SH-SY5Y (cell line): Measurements from ENCODE around the gene CHAC2.

Source experiments
- GATA2 ChIP-seq: IDR thresholded peaks from 2 replicates; pipeline ENCODE4 v1.6.1; 2011; ENCODE audit warnings: mild to moderate bottlenecking, low read depth, low read length
- GATA3 ChIP-seq: IDR thresholded peaks from 2 replicates; pipeline ENCODE4 v1.6.1; 2011; ENCODE audit warnings: low read depth, mild to moderate bottlenecking, low read length, moderate library complexity

Gene CHAC2

DNA sequence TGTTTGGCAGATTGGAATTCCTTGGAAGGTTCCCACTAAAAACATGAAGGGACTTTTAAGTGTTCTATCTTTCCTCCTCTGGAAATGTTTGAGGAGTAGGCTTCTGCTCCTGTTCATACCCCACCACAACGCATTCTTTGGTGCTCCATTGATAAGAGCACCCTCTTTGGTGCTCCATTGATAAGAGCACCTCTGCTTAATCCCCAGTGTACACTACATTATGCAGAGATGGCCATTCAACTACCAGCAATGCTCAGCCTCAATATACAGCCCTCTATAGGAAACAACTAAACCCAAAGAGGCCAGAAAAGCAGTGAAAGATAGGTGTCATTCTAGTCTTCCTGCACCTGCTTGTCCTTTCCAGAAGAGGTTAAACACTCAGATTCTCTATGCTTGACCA is 1.8 kb upstream of the CHAC2 start:
- TF ChIP-seq GATA2 = no peak
- TF ChIP-seq GATA3 = no peak

DNA sequence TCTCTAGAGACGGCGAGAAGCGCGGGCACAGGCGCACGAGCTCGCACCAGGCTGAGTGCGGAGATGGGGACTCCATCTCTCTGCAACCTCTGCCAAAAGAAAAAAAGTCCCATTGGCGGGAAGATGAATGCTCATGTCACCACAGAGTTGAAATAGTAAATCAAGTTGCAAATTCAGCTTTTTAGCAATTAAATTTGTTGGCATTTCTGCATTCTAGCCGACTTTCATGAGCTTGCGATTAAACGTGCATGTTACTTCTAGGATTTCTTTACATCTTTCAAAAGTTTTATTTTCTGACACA is 588 bp downstream of the CHAC2 start:
- TF ChIP-seq GATA3 = no peak
- no peak for TF ChIP-seq GATA2

DNA sequence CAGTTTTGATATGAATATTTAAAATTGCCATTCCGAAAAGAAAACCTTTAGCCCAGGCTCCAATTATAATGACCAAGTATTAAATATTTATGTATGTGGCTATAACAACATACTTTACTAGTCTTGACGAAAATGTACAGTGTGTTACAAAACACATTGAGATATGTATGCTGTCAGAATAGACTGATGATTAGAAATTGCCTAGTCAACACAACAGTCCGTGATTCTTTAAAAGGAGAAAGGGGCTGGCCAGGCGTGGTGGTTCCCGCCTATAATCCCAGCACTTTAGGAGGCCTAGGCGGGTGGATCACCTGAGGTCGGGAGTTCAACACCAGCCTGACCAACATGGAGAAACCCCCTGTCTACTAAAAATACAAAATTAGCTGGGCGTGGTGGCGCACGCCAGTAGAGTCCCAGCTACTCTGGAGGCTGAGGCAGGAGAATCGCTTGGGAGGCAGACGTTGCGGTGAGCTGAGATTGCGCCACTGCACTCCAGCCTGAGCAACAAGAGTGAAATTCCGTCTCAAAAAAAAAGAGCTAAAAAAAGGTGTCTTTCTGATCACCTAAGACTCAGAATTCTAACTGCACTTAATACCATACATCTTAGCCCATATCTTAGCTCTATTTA is 1.8 kb downstream of the CHAC2 start:
- TF ChIP-seq GATA2 = no peak
- no peak for TF ChIP-seq GATA3

DNA sequence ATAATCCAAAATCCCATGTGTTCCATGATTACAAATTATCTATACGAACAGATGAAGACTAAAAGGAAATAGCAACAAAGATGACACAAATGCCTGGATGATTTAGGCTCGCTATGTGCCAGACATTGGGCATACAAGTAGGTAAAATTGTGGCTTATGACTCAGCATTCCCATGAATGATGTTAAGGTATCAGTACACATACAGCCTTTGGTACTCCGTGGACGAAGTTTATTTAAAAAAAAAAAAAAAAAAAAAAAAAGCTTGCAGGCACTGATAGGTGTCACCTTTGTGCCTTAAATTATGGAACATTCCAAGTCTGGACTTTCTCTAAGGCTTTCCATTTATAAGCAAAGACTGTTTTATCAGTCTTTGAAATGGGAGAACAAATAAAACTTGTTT is 2.7 kb downstream of the CHAC2 start:
- TF ChIP-seq GATA2 (no peak), GATA3 (no peak)

- TF ChIP-seq GATA2 = no peak
- TF ChIP-seq GATA3 = no peak
Measured at GRCh38 chr2:53777134-53777533, 9.5 kb downstream of the CHAC2 start.

- TF ChIP-seq GATA3 (no peak), GATA2 (no peak)
Measured at GRCh38 chr2:53778536-53779162, 11.0 kb downstream of the CHAC2 start.

DNA sequence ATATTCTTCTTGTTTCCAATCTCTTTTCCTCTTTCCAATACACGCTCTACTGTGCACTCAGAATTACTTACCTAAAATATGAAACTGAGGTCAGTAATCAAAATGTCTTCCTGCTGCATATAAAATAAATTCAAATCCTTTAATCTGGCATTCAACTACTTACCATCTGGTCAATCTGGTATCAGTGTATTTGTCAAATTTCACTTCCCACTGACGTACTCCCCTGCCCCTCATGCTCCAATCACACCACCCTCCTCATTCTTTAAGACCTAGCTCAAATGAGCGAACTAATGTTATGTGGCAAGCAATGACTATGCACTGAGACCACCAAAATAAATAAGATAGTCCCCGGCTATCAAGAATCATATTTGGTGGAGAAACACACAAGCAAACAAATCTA is 12.5 kb downstream of the CHAC2 start:
- TF ChIP-seq GATA3 = no peak
- TF ChIP-seq GATA2 = no peak

- no peak for TF ChIP-seq GATA2
- no peak for TF ChIP-seq GATA3
Measured at GRCh38 chr2:53782676-53783075, 15.1 kb downstream of the CHAC2 start.

DNA sequence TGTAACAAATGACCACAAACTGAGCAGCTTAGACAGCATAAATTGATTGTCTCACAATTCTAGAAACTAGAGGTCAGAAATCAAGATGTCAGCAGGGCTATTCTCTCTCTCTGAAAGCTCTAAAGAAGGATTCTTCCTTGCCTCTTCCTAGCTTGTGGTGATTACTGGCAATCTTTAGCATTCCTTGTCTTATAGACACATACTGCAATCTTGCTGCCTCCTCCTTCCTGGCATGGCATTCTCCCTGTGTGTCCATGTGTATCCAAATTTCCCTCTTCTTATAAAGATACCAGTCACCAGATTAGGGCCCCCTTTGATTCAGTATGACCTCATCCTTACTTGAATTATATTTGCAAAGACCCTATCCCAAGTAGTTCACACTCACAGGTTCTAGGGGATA is 16.8 kb downstream of the CHAC2 start:
- TF ChIP-seq GATA3 = no peak

- TF ChIP-seq GATA3 = no peak
- TF ChIP-seq GATA2 = no peak
Measured at GRCh38 chr2:53785366-53785765, 17.8 kb downstream of the CHAC2 start.

- TF ChIP-seq GATA3 = no peak
- no peak for TF ChIP-seq GATA2
Measured at GRCh38 chr2:53786352-53786704, 18.7 kb downstream of the CHAC2 start.

DNA sequence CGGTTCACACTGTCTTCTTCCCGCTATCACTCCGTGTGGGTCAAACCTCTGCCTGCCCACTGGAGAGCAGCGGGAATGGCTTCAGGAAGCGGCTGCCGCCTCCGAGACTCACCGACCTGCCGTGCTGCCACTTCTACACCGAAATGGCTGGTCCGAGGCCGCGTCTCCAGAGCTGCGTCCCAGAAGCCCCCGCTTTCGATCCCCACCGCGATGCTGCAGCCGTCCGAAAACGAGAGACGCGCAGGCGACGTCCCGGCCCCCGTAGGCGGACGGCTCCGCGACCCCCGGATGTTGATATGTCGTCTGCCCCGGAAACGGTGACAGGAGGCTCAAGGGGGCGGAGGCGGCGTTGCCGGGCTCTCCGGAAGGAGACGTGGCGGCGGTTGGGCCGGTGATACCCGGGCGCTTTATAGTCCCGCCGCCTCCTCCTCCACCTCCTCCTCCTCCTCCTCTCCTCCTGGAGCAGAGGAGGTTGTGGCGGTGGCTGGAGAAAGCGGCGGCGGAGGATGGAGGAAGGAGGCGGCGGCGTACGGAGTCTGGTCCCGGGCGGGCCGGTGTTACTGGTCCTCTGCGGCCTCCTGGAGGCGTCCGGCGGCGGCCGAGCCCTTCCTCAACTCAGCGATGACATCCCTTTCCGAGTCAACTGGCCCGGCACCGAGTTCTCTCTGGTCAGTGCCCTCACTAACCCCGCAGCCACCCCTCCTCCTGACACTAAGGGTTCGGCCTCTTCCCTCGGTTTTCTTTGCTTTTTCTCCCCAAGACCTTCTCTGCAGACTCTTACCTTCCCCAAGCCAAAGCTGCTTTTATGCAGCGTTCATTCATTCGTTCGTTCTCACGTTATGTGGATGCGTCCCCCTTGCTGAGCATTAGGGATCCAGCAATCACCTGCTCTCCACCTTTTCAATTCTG is 19.4 kb downstream of the CHAC2 start, which contains the start of the genes ASB3 and ERLEC1:
ASB3 (minus strand) TSS at position 249 of the 909 bp plus-strand sequence. CDS start 21,381 bp downstream, outside the sequence.
ERLEC1 (plus strand) TSS at position 340 of the 909 bp plus-strand sequence; CDS start at position 507, 167 bp downstream.
- no peak for TF ChIP-seq GATA3
- TF ChIP-seq GATA2 = peak; percentile 69

DNA sequence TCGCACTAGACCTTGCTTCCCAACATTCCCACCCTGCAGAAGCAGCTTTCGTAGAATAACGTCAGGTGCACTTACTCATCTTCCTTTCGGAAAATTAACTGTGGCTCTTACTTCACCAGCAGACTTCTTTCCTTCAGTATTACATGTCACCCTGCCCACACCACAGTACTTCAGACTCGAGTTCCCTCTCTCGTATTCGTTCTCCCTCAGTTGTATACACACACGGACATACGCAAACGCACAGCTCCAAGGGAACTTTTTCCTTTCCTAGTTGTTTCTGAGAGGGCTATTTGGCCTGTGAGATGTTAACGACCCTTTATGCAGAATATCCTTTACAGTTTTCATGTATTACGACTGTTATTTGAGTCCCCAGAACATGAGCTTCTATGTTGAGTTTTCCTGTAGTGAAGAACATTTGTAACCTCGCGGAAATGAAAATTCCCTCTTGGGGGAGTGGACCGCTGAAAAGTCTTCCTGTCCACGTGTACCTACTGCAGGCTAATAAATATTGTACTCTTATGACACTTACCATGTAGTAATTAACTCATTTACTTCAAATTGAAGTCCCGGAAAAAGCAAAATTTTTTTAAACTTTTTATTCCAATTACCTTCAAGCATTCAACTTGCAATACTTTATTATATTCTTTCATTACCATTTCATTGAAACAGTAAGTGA is 20.1 kb downstream of the CHAC2 start:
- TF ChIP-seq GATA3 (no peak), GATA2 (no peak)

GRCh38 chr2:53793261-53793660 is 25.7 kb downstream of the CHAC2 start:
- no peak for TF ChIP-seq GATA3
- TF ChIP-seq GATA2 = no peak
